SJCRH30 (cell line): ENCODE results near the gene DZIP1L. TPM values are rescaled to one million over a fixed set of nuclear protein-coding genes. Genes with fewer than 3 reads are reported as not detected.

Experiments
- DNase-seq, 2 experiments: peaks; one replicate each; pipeline ENCODE4 v3.0.0-alpha.2; 2015 to 2020
- H3K27ac ChIP-seq: fragments of 250-450 bp; sonication (Bioruptor Pico); 2 replicates; pipeline ENCODE4 v1.5.1; 2020; ENCODE audit warnings: mild to moderate bottlenecking, moderate library complexity
- H3K27me3 ChIP-seq: fragments of 250-450 bp; sonication (Bioruptor Pico); 2 replicates; pipeline ENCODE4 v1.5.1; 2020; ENCODE audit warnings: mild to moderate bottlenecking, moderate library complexity
- H3K36me3 ChIP-seq: fragments of 250-450 bp; sonication (Bioruptor Pico); 2 replicates; pipeline ENCODE4 v1.5.1; 2020; ENCODE audit warnings: mild to moderate bottlenecking, moderate library complexity
- H3K4me1 ChIP-seq: fragments of 250-450 bp; sonication (Bioruptor Pico); 2 replicates; pipeline ENCODE4 v1.5.1; 2020; ENCODE audit warnings: mild to moderate bottlenecking, moderate library complexity
- H3K4me3 ChIP-seq: fragments of 250-450 bp; sonication (Bioruptor Pico); 2 replicates; pipeline ENCODE4 v1.5.1; 2020; ENCODE audit warnings: mild to moderate bottlenecking, moderate library complexity
- H3K9me3 ChIP-seq: fragments of 250-450 bp; sonication (Bioruptor Pico); replicated peaks from 2 replicates; pipeline ENCODE4 v1.5.1; 2020; ENCODE audit warnings: mild to moderate bottlenecking, moderate library complexity
- total RNA-seq: library from RNA; depleted of rRNA; stranded (reverse); fragments of >200 nt; shearing (Covaris generic); gene quantifications from 2 replicates; pipeline ENCODE4 v1.2.3, GENCODE V29; 2014; rRNA removed

The DZIP1L gene
- total RNA-seq, 1 experiment from 2014 or later = 19.7 TPM

- Histone ChIP-seq H3K4me3 (no peak overlapping the region), H3K27me3 (no peaks in the 10 kb centered on the region), H3K27ac (no peak overlapping the region), H3K4me1 (no peaks in the 10 kb centered on the region), H3K36me3 (no peaks in the 10 kb centered on the region), H3K9me3 (0 out of 2 replicates have a peak, but pooled peaks cover 4% of the 10 kb centered on the region)
- no peak for DNase-seq
These were observed 95.9 kb downstream of the DZIP1L start for GRCh38 chr3:138019281-138020069.

DNA sequence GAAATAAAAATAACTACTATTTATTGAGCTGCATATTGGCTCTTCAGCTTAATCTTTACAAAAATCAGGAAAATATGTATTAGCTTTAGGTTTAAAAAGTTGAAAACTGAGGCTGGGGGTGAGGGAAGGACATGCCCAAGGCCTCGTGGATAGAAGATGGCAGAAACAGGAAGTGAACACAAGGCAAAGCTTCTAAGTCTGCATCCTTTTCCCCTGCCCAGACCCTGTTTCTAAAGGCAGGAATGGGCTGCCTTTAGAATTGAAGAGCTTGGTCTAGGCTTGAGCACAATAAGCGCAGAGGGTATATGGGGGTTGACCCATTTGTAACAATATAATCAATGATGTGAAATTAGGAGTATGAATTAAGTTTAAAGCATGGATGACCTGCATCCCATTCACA, 99.3 kb downstream of the DZIP1L start:
- no peak for DNase-seq
- Histone ChIP-seq H3K27me3 (no peaks in the 10 kb centered on the region), H3K27ac (no peak overlapping the region), H3K36me3 (no peaks in the 10 kb centered on the region), H3K9me3 (0 out of 2 replicates have a peak, but pooled peaks cover 4% of the 10 kb centered on the region), H3K4me3 (no peak overlapping the region), H3K4me1 (no peaks in the 10 kb centered on the region)

DNA sequence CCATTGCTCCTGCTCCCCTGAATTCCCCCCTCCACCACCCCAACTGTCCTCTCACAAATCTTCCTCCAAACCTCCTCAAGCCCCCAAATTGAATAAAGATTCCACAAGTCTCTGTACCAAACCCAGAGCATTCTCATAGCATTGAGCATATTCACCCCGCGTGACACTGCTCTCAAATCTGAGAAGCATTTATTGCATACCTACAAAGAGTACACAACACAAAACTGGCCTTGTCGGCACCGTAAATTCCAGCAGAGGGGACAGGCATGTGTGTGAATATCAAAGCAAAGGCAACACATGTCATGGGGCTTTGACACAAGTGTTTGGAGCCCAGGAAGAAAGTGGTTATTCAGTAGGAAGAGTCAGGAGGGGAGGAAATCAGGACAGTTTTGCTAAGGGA, 102.9 kb downstream of the DZIP1L start:
- DNase-seq = no peak
- Histone ChIP-seq H3K4me1 (no peaks in the 10 kb centered on the region), H3K27ac (no peak overlapping the region), H3K36me3 (no peaks in the 10 kb centered on the region), H3K27me3 (no peaks in the 10 kb centered on the region), H3K4me3 (no peak overlapping the region), H3K9me3 (no peaks in the 10 kb centered on the region)

Other genes with a start within 250 kb of the DZIP1L start
- gene CLDN18, start 105.4 kb downstream of the DZIP1L start, total RNA-seq = not detected in 2 replicates
- gene A4GNT, start 16.8 kb upstream of the DZIP1L start, total RNA-seq = 0.16 TPM in 1 of 2 replicates, not detected in the other
- gene DBR1, start 59.3 kb upstream of the DZIP1L start, total RNA-seq = 25.2 and 28.1 TPM in 2 replicates
- gene ARMC8, start 71.7 kb upstream of the DZIP1L start, total RNA-seq = 63.3 and 64.3 TPM in 2 replicates
- gene NME9, start 214.2 kb upstream of the DZIP1L start, total RNA-seq = 0.08 TPM in 1 of 2 replicates, not detected in the other
- 57.8 and 63.6 TPM in 2 replicates for gene MRAS, start 233.0 kb upstream of the DZIP1L start, total RNA-seq